Measurements from ENCODE around the gene NDUFA7. TPM values are rescaled to one million over a fixed set of nuclear protein-coding genes. Genes with fewer than 3 reads are reported as not detected.
"Not testable (repeated sequence)": the region's sequence is repeated elsewhere in the genome, so short reads cannot be mapped to it uniquely, and the experiment has no call there.

NDUFA7 gene
- polyA plus RNA-seq, 3 donors = 49.9 to 153 (median 133) TPM

- Histone ChIP-seq H3K9me3 (replicated peaks in 1 of 2; ENCODE audit: control insufficient read depth in 1 of 2, insufficient read depth in 1 of 2, low read length in 2 of 2) (no peaks in the 10 kb centered on the region), H3K27ac (ENCODE audit: low read depth in 1 of 2, low read length in 2 of 2) (no peak overlapping the region), H3K4me2 (replicated peaks; ENCODE audit: extremely low read depth, low read length, poor library complexity, severe bottlenecking) (no peak overlapping the region), H4K20me1 (ENCODE audit: insufficient read depth, low read length) (no peaks in the 10 kb centered on the region), H3K4me1 (ENCODE audit: control insufficient read depth in 1 of 2, insufficient read depth in 2 of 2, low read length in 2 of 2) (peaks cover 8 to 11% of the 10 kb centered on the region in 2 donors), H3K9ac (ENCODE audit: insufficient read depth, low read length, poor library complexity, severe bottlenecking) (no peak overlapping the region), H3K79me2 (ENCODE audit: insufficient read depth, low read length) (no peaks in the 10 kb centered on the region), H3K36me3 (replicated peaks in 1 of 2; ENCODE audit: control insufficient read depth in 1 of 2, insufficient read depth in 2 of 2, low read length in 2 of 2) (no peaks in the 10 kb centered on the region), H3K4me3 (replicated peaks in 1 of 3; ENCODE audit: low read depth in 2 of 3, low read length in 3 of 3) (no peak overlapping the region), H3K27me3 (ENCODE audit: control insufficient read depth in 2 of 2, insufficient read depth in 2 of 2, low read length in 2 of 2) (peaks cover 38 to 64% of the 10 kb centered on the region in 2 donors), H2AFZ (ENCODE audit: insufficient read depth, low read depth, low read length, poor library complexity, severe bottlenecking) (no peak overlapping the region)
- DNase-seq = no peak
- Mint-ChIP-seq H3K27me3 (ENCODE audit: low read depth in 3 of 3) (peaks cover 66 to 83% (median 72%) of the 10 kb centered on the region in 3 donors), H3K27ac (no peak overlapping the region), H3K4me1 (peaks cover 9% of the 10 kb centered on the region), H3K36me3 (no peaks in the 10 kb centered on the region), H3K9me3 (peaks cover 0 to 16% (median 4%) of the 10 kb centered on the region in 7 donors), H3K4me3 (peak overlapping the region in 1 of 2 donors; percentile 63)
- no peak for TF ChIP-seq CTCF (IDR thresholded peaks at IDR 0.05)
- 22% methylated on average over 12 of the region's 14 CpGs for WGBS (ENCODE audit: insufficient coverage)
- intact Hi-C loops (cut with micrococcal nuclease) = no loop called here
Observed at GRCh38 chr19:8342316-8342683, 21.1 kb upstream of the NDUFA7 start.

DNA sequence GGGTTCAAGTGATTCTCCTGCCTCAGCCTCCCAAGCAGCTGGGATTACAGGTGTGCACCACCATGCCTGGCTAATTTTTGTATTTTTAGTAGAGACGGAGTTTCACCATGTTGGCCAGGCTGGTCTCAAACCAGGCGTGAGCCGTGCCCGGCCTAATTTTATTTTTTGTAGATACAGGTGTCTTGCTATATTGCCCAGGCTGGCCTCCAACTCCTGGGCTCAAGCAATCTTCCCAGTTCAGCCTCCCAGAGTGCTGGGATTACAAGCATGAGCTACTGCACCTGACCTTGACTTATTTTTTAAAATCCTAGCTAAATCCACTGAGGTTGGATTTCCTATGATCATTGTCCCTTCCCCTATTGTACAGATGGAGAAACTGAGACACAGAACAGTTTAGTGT, 20.3 kb upstream of the NDUFA7 start:
- H3K9me3 ChIP-seq (replicated peaks in 1 of 2; ENCODE audit: control insufficient read depth in 1 of 2, insufficient read depth in 1 of 2, low read length in 2 of 2); H3K4me1 Mint-ChIP-seq; H3K27ac Mint-ChIP-seq; H3K79me2 ChIP-seq (ENCODE audit: insufficient read depth, low read length); H3K36me3 ChIP-seq (replicated peaks in 1 of 2; ENCODE audit: control insufficient read depth in 1 of 2, insufficient read depth in 2 of 2, low read length in 2 of 2); DNase-seq; intact Hi-C loops (cut with micrococcal nuclease); H3K36me3 Mint-ChIP-seq; H3K9ac ChIP-seq (ENCODE audit: insufficient read depth, low read length, poor library complexity, severe bottlenecking); H2AFZ ChIP-seq (ENCODE audit: insufficient read depth, low read depth, low read length, poor library complexity, severe bottlenecking); H3K4me3 ChIP-seq (replicated peaks in 1 of 3; ENCODE audit: low read depth in 2 of 3, low read length in 3 of 3); H4K20me1 ChIP-seq (ENCODE audit: insufficient read depth, low read length); H3K4me2 ChIP-seq (replicated peaks; ENCODE audit: extremely low read depth, low read length, poor library complexity, severe bottlenecking); H3K27ac ChIP-seq (ENCODE audit: low read depth in 1 of 2, low read length in 2 of 2): not testable (repeated sequence)
- Histone ChIP-seq H3K4me1 (ENCODE audit: control insufficient read depth in 1 of 2, insufficient read depth in 2 of 2, low read length in 2 of 2) (peaks cover 8 to 11% of the 10 kb centered on the region in 2 donors), H3K27me3 (ENCODE audit: control insufficient read depth in 2 of 2, insufficient read depth in 2 of 2, low read length in 2 of 2) (peaks cover 38 to 68% of the 10 kb centered on the region in 2 donors)
- peaks cover 74 to 87% (median 80%) of the 10 kb centered on the region in 3 donors for H3K27me3 Mint-ChIP-seq (ENCODE audit: low read depth in 3 of 3)
- WGBS (ENCODE audit: insufficient coverage) = no CpG with 5 or more reads among the region's 4 CpGs
- peaks cover 0 to 16% (median 4%) of the 10 kb centered on the region in 7 donors for H3K9me3 Mint-ChIP-seq
- H3K4me3 Mint-ChIP-seq = peak overlapping the region in 1 of 2 donors; percentile 63

All from CD14-positive monocyte (primary cell).